Ascending aorta (tissue), 2 donors: Measurements from ENCODE around the gene KMT5C. TPM values are rescaled to one million over a fixed set of nuclear protein-coding genes. Genes with fewer than 3 reads are reported as not detected.

Experiments
- DNase-seq, 2 donors: peaks; one replicate each; pipeline ENCODE4 v3.0.0-alpha.2; 2019; ENCODE audit warnings: low spot score in 2 of 2
- H3K27ac ChIP-seq, 2 donors: fragments of 200-600 bp; sonication (generic); one replicate each; pipeline ENCODE4 v1.5.1; 2016 to 2017; ENCODE audit warnings: mild to moderate bottlenecking in 1 of 2
- H3K27me3 ChIP-seq: fragments of 200-600 bp; sonication (generic); one replicate; pipeline ENCODE4 v1.5.1; 2017
- H3K36me3 ChIP-seq, 2 donors: fragments of 200-600 bp; sonication (generic); one replicate each; pipeline ENCODE4 v1.5.1; 2016
- H3K4me1 ChIP-seq, 2 donors: fragments of 200-600 bp; sonication (generic); one replicate each; pipeline ENCODE4 v1.5.1; 2016 to 2017; ENCODE audit warnings: mild to moderate bottlenecking in 1 of 2
- H3K4me3 ChIP-seq, 2 donors: fragments of 200-600 bp; sonication (generic); one replicate each; pipeline ENCODE4 v1.5.1; 2016 to 2017; ENCODE audit warnings: mild to moderate bottlenecking in 1 of 2
- H3K9me3 ChIP-seq, 2 donors: fragments of 200-600 bp; sonication (generic); one replicate each; pipeline ENCODE4 v1.5.1; 2016
- CTCF ChIP-seq, 3 experiments: fragments of 200-600 bp in 2 of 3; fragments of 450-650 bp in 1 of 3; sonication (generic) in 2 of 3; IDR thresholded peaks; one replicate each; pipeline ENCODE4 v1.5.1; 2016 to 2019; ENCODE audit warnings: antibody characterized with exemption in 3 of 3, mild to moderate bottlenecking in 1 of 3, moderate library complexity in 1 of 3
- intact Hi-C: fragments of 100-400 bp; cut with DNase I; formaldehyde crosslinking; loops from one replicate; pipeline ENCODE4 v1.15.1; 2023
- total RNA-seq: library from RNA; depleted of rRNA; stranded (reverse); fragments of >200 nt; gene quantifications from one replicate; pipeline ENCODE4 v1.1.0, GENCODE V29; 2016

KMT5C gene
- total RNA-seq, 1 donor from 2014 or later, result 21.7 TPM

GRCh38 chr19:55384920-55385723 lies 45.4 kb downstream of the KMT5C start:
- intact Hi-C loops, result loop anchor here (1.0 to 10.0 kb wide), 7 partner anchors 46 to 262 kb away; partner anchors contain the start of genes CCDC106, HSPBP1, ISOC2 and KMT5C

GRCh38 chr19:55385724-55386492 lies 46.2 kb downstream of the KMT5C start, which contains the start of gene RPL28:
RPL28 (plus strand) TSS chr19:55385932; CDS start chr19:55386358, 426 bp downstream.
- Histone ChIP-seq H3K9me3 (no peaks in the 10 kb centered on the region), H3K4me3 (peak within 1 kb of the TSS; percentile 68 to 91), H3K4me1 (peaks cover 11 to 39% of the 10 kb centered on the region in 2 donors), H3K36me3 (peaks cover 28 to 32% of the 10 kb centered on the region in 2 donors), H3K27ac (peak within 1 kb of the TSS; percentile 92 to 93), H3K27me3 (no peaks in the 10 kb centered on the region)
- intact Hi-C loops, result loop anchor here (1.0 to 10.0 kb wide), 8 partner anchors 21 to 261 kb away; partner anchors contain the start of genes CCDC106, HSPBP1, ISOC2 and KMT5C
- TF ChIP-seq CTCF (IDR thresholded peaks at IDR 0.05), result no peak
- peak; percentile 92 to 99 for DNase-seq

More at GRCh38 chr19:55384920-55385723, 45.4 kb downstream of the KMT5C start:
- H3K27me3 ChIP-seq, result no peaks in the 10 kb centered on the region
- H3K9me3 ChIP-seq, result no peaks in the 10 kb centered on the region
- TF ChIP-seq CTCF (IDR thresholded peaks at IDR 0.05), result no peak
- peak overlapping the region; percentile 92 to 93 for H3K27ac ChIP-seq
- H3K36me3 ChIP-seq, result peaks cover 25 to 27% of the 10 kb centered on the region in 2 donors
- peak; percentile 89 to 98 for DNase-seq
- peak overlapping the region; percentile 68 to 91 for H3K4me3 ChIP-seq
- peaks cover 11 to 39% of the 10 kb centered on the region in 2 donors for H3K4me1 ChIP-seq

GRCh38 chr19:55386493-55386971 lies 46.9 kb downstream of the KMT5C start:
- H3K27ac ChIP-seq, result peak overlapping the region; percentile 53 to 93

GRCh38 chr19:55387736-55388497 lies 48.2 kb downstream of the KMT5C start:
- Histone ChIP-seq H3K9me3 (no peaks in the 10 kb centered on the region), H3K27ac (no peak overlapping the region), H3K36me3 (peaks cover 32 to 43% of the 10 kb centered on the region in 2 donors), H3K4me1 (peaks cover 11 to 39% of the 10 kb centered on the region in 2 donors), H3K27me3 (no peaks in the 10 kb centered on the region), H3K4me3 (peak overlapping the region; percentile 68 to 91)
- intact Hi-C loops, result loop anchor here (5.0 to 10.0 kb wide), 2 partner anchors 197 to 259 kb away; partner anchors contain the start of genes CCDC106 and ZNF579
- no peak for DNase-seq
- TF ChIP-seq CTCF (IDR thresholded peaks at IDR 0.05), result no peak

More at GRCh38 chr19:55386493-55386971, 46.9 kb downstream of the KMT5C start:
- no peak for TF ChIP-seq CTCF (IDR thresholded peaks at IDR 0.05)
- no peaks in the 10 kb centered on the region for H3K9me3 ChIP-seq
- H3K27me3 ChIP-seq, result no peaks in the 10 kb centered on the region
- intact Hi-C loops, result loop anchor here (1.0 to 10.0 kb wide), 3 partner anchors 21 to 261 kb away; partner anchors contain the start of genes CCDC106, UBE2S and ZNF579
- no peak for DNase-seq
- H3K36me3 ChIP-seq, result peaks cover 32 to 35% of the 10 kb centered on the region in 2 donors
- peaks cover 11 to 39% of the 10 kb centered on the region in 2 donors for H3K4me1 ChIP-seq
- peak overlapping the region; percentile 68 to 91 for H3K4me3 ChIP-seq
